Endothelial cell of umbilical vein (primary cell): ENCODE data around the gene MOB3B. TPM values are rescaled to one million over a fixed set of nuclear protein-coding genes. Genes with fewer than 3 reads are reported as not detected.

Experiments
- BruUV-seq: library from RNA; stranded (reverse); fragments of 400-500 nt; replicated peaks from 2 replicates; lab custom pipeline; 2021; lab: Mats Ljungman, UMichigan
- CTCF ChIA-PET: fragments of 300-600, 350-600 bp; sonication (Branson Sonifier 250); formaldehyde crosslinking; loops from one replicate; lab custom pipeline; 2021; ENCODE audit warnings: antibody characterized with exemption, inconsistent platforms; lab: Charles Lee
- POLR2A ChIA-PET: fragments of 300-600, 350-600 bp; sonication (Branson Sonifier 250); formaldehyde crosslinking; loops from one replicate; lab custom pipeline; 2021; ENCODE audit warnings: antibody characterized with exemption, inconsistent platforms; lab: Charles Lee
- DNase-seq: peaks from one replicate; pipeline ENCODE4 v3.0.0-alpha.2; 2011; ENCODE audit warnings: low read depth, low spot score
- FAIRE-seq: peaks from 2 replicates; lab custom pipeline; 2011; peaks lifted over from hg19 to GRCh38; lab: Jason Lieb, UNC
- H2AFZ ChIP-seq: 2 replicates; pipeline ENCODE4 v1.6.0; 2012; ENCODE audit warnings: low read depth, low read length, control low read depth, inconsistent platforms
- H3K27ac ChIP-seq: 2 replicates; pipeline ENCODE4 v1.5.1; 2011; ENCODE audit warnings: low read depth, mild to moderate bottlenecking, control low read depth, low read length, moderate library complexity; ENCODE audit not compliant: insufficient read depth
- H3K27me3 ChIP-seq, 2 experiments: 2 replicates each; pipeline versions ENCODE4 v1.6.0 to v1.6.1; 2011; ENCODE audit warnings: low read length in 2 of 2, mixed read lengths in 1 of 2; ENCODE audit not compliant: control insufficient read depth in 2 of 2, insufficient read depth in 2 of 2
- H3K36me3 ChIP-seq, 2 experiments: 2 replicates in 1 of 2; 3 replicates in 1 of 2; pipeline ENCODE4 v1.5.1; 2011; ENCODE audit warnings: low read length in 2 of 2, mild to moderate bottlenecking in 1 of 2, moderate library complexity in 1 of 2; ENCODE audit not compliant: control insufficient read depth in 2 of 2, insufficient read depth in 2 of 2; ENCODE audit errors: extremely low read depth in 1 of 2
- H3K4me1 ChIP-seq: 3 replicates; pipeline ENCODE4 v1.5.1; 2011; ENCODE audit warnings: mild to moderate bottlenecking, low read length; ENCODE audit not compliant: control insufficient read depth, insufficient read depth; ENCODE audit errors: extremely low read depth
- H3K4me2 ChIP-seq: 2 replicates; pipeline ENCODE4 v1.6.1; 2011; ENCODE audit warnings: low read length, control low read depth, mixed read lengths; ENCODE audit not compliant: insufficient read depth
- H3K4me3 ChIP-seq, 3 experiments: fragments of 200-600 bp in 1 of 3; sonication (generic), shearing (Covaris generic) in 1 of 3; replicated peaks in 1 of 3; 2 replicates each; pipeline ENCODE4 v1.5.1; 2011 to 2016; ENCODE audit warnings: control low read depth in 3 of 3, low read length in 3 of 3, mild to moderate bottlenecking in 2 of 3, inconsistent platforms in 1 of 3, low read depth in 1 of 3, moderate library complexity in 1 of 3; ENCODE audit not compliant: insufficient read depth in 1 of 3
- H3K79me2 ChIP-seq: 2 replicates; pipeline ENCODE4 v1.6.0; 2012; ENCODE audit warnings: low read length, inconsistent platforms; ENCODE audit not compliant: control insufficient read depth, insufficient read depth
- H3K9ac ChIP-seq: replicated peaks from 2 replicates; pipeline ENCODE3; 2011; ENCODE audit warnings: low read length, control low read depth; ENCODE audit not compliant: insufficient read depth; ENCODE audit errors: extremely low read depth
- H3K9me1 ChIP-seq: replicated peaks from 3 replicates; pipeline ENCODE4 v1.6.0; 2011; ENCODE audit warnings: mild to moderate bottlenecking, low read length; ENCODE audit not compliant: control insufficient read depth, insufficient read depth; ENCODE audit errors: extremely low read depth
- H3K9me3 ChIP-seq: replicated peaks from 2 replicates; pipeline ENCODE4 v1.5.1; 2012; ENCODE audit warnings: low read length, inconsistent platforms; ENCODE audit not compliant: control insufficient read depth, insufficient read depth
- H4K20me1 ChIP-seq: replicated peaks from 2 replicates; pipeline ENCODE3; 2011; ENCODE audit warnings: mild to moderate bottlenecking, low read length; ENCODE audit not compliant: control insufficient read depth, insufficient read depth; ENCODE audit errors: extremely low read depth
- CTCF ChIP-seq, 2 donors: IDR thresholded peaks; 1 replicate in 1 of 2; 2 replicates in 1 of 2; pipeline ENCODE4 v1.5.1; 2011; ENCODE audit warnings: low read length in 2 of 2, mild to moderate bottlenecking in 2 of 2, moderate library complexity in 2 of 2, control low read depth in 1 of 2, inconsistent platforms in 1 of 2, low read depth in 1 of 2; ENCODE audit not compliant: insufficient read depth in 1 of 2; ENCODE audit errors: extremely low read depth in 1 of 2
- EZH2 ChIP-seq: IDR thresholded peaks from 2 replicates; pipeline ENCODE4 v1.6.1; 2012; ENCODE audit warnings: borderline replicate concordance, low read depth, mild to moderate bottlenecking, moderate library complexity, low read length, inconsistent platforms; ENCODE audit not compliant: severe bottlenecking
- FOS ChIP-seq: IDR thresholded peaks from 2 replicates; pipeline ENCODE4 v1.6.1; 2011; ENCODE audit warnings: mild to moderate bottlenecking, low read length, moderate library complexity, borderline replicate concordance; ENCODE audit not compliant: insufficient read depth
- GATA2 ChIP-seq: IDR thresholded peaks from 2 replicates; pipeline ENCODE4 v1.7.0; 2011; ENCODE audit warnings: low read depth, mild to moderate bottlenecking, moderate library complexity, mixed read lengths, low read length; ENCODE audit not compliant: insufficient read length, insufficient read depth
- JUN ChIP-seq: IDR thresholded peaks from 2 replicates; pipeline ENCODE4 v1.6.1; 2011; ENCODE audit warnings: borderline replicate concordance, low read depth; ENCODE audit not compliant: insufficient read length, insufficient read depth
- MAX ChIP-seq: IDR thresholded peaks from 2 replicates; pipeline ENCODE4 v1.6.1; 2011; ENCODE audit not compliant: insufficient read depth, insufficient read length
- MYC ChIP-seq: IDR thresholded peaks from one replicate; pipeline ENCODE4 v1.6.1; 2011; ENCODE audit warnings: mild to moderate bottlenecking, low read depth, low read length
- POLR2A ChIP-seq: IDR thresholded peaks from 2 replicates; pipeline ENCODE4 v1.6.1; 2012; ENCODE audit warnings: low read depth, mild to moderate bottlenecking, control low read depth, low read length
- POLR2AphosphoS5 ChIP-seq: IDR thresholded peaks from 2 replicates; pipeline ENCODE4 v1.6.1; 2012; ENCODE audit warnings: low read depth, mild to moderate bottlenecking, control low read depth, low read length, moderate library complexity; ENCODE audit not compliant: insufficient read depth
- dilution Hi-C: fragments of 300-500 bp; cut with MboI; formaldehyde crosslinking; loops from one replicate; pipeline ENCODE4 v1.15.0; 2019; ENCODE audit warnings: low sequenced_read_pairs; ENCODE audit not compliant: extremely low pct_ligation_motif_present
- intact Hi-C: fragments of 100-400 bp; cut with micrococcal nuclease; formaldehyde crosslinking; loops from one replicate; pipeline ENCODE4 v1.10.0; 2022
- polyA plus RNA-seq, 4 experiments: library from polyadenylated mRNA; depleted of rRNA in 3 of 4; stranded (reverse) in 3 of 4; unstranded in 1 of 4; fragments of >200 nt; gene quantifications; 2 replicates each; pipeline versions ENCODE4 v1.2.1 to v1.2.3, GENCODE V29; 2011 to 2012; ENCODE audit warnings: missing spikeins in 1 of 4
- total RNA-seq: library from RNA; stranded (reverse); gene quantifications from 2 replicates; pipeline ENCODE4 v1.2.3, GENCODE V29; 2021

Gene MOB3B
- total and polyA plus RNA-seq, 2 donors (not counting 3 experiments of a cell fraction or from before 2014, with no cell fraction given), result 0.03 TPM; not detected in 1

- CTCF ChIA-PET, result no interaction called here
- H3K9ac ChIP-seq, result no peak overlapping the region
- no peak overlapping the region for H3K4me3 ChIP-seq
- H3K4me1 ChIP-seq, result no peaks in the 10 kb centered on the region
- DNase-seq (no peak), FAIRE-seq (no peak)
- H3K27ac ChIP-seq, result no peak overlapping the region
- H3K79me2 ChIP-seq, result no peaks in the 10 kb centered on the region
- H3K27me3 ChIP-seq, result peaks cover 0 to 6% of the 10 kb centered on the region in 2 experiments
- TF ChIP-seq CTCF (IDR thresholded peaks at IDR 0.05; ENCODE audit: extremely low read depth in 1 of 2, insufficient read depth in 1 of 2, low read depth in 1 of 2, low read length in 2 of 2), result no peak
- TF ChIP-seq MAX, result no peak
- TF ChIP-seq POLR2AphosphoS5, result no peak
- no peak for TF ChIP-seq MYC
- no peak for TF ChIP-seq JUN
- TF ChIP-seq EZH2, result no peak
- no peak for TF ChIP-seq GATA2
- TF ChIP-seq POLR2A, result no peak
- TF ChIP-seq FOS, result no peak
- no peaks in the 10 kb centered on the region for H3K9me3 ChIP-seq
- no peak overlapping the region for H3K4me2 ChIP-seq
- intact Hi-C loops (no loop called here), dilution Hi-C loops (loop anchor here (25.0 kb wide), 1 partner anchor 168 kb away; no protein-coding TSS in a partner anchor)
- no peaks in the 10 kb centered on the region for H3K36me3 ChIP-seq
- POLR2A ChIA-PET, result no interaction called here
- H2AFZ ChIP-seq, result no peak overlapping the region
- no peaks in the 10 kb centered on the region for H3K9me1 ChIP-seq
- H4K20me1 ChIP-seq, result no peaks in the 10 kb centered on the region
- BruUV-seq, result no TSS peak
Observed at GRCh38 chr9:27505744-27506161, 23.9 kb downstream of the MOB3B start.
